Measurements from ENCODE around the gene SLAMF9.

GRCh38 chr1:159980786-159981185, 26.7 kb upstream of the SLAMF9 start:
- TF ChIP-seq CSRNP3 (CRISPR knock-in tag; IDR thresholded peaks at IDR 0.05) = no peak
- TF ChIP-seq ZFP3 (CRISPR knock-in tag; IDR thresholded peaks at IDR 0.05) = no peak
- TF ChIP-seq PATZ1 (CRISPR knock-in tag; IDR thresholded peaks at IDR 0.05; ENCODE audit: borderline replicate concordance) = no peak
- TF ChIP-seq ESRRG (CRISPR knock-in tag; IDR thresholded peaks at IDR 0.05) = no peak
